NCI-H2029 (cell line): ENCODE data around the gene EML6.
"Not testable (repeated sequence)": the region's sequence is repeated elsewhere in the genome, so short reads cannot be mapped to it uniquely, and the experiment has no call there.

Experiments
- DNase-seq: peaks from one replicate; lab custom pipeline; 2025; lab: John Stamatoyannopoulos, UW

Gene EML6

DNA sequence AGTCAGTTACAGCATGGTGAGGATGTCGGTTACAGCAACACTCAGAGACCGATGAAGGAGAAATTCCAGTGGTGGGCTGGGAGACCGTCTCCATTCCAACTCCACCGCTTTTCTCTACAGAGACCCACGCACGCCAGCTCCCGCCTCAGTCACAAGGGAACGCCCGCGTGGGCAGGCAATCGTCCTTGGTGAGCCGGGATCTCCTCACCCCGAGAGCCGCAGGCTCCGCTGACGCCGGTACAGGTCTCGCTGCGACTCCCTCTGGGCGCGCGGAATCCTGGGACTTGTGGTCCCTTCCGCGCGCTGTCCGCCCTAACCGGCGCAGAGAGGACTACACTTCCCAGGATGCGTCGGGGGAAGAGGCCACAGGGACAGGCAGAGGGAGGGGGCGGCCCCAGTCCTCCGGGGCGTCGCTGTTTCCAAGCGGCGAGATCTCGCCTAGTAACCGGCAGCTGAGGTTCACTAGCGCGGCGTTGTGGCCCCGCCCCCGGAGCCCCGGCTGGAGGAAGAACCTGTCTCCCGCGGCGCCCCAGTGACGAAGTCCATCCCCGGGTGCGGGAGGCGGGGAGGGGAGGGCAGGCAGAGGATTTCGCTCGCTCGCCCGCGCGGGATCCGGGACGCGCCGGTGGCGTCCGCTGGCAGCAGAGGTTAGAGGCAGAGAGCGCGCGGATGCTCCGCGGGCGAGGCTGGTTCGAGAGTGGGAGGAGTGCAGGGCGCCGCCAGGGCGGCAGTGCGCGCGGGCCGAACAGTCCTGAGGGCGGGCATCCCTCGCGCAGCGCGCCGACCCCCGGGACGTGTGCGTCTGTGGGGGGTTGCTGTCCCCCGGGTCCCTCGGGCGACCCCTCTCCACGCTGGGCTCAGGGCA is at the start of gene EML6:
Gene EML6 (plus strand): TSS at position 532 of the 865 bp plus-strand sequence. CDS start 1,400 bp downstream, outside the sequence.
- peak; percentile 96 for DNase-seq

DNA sequence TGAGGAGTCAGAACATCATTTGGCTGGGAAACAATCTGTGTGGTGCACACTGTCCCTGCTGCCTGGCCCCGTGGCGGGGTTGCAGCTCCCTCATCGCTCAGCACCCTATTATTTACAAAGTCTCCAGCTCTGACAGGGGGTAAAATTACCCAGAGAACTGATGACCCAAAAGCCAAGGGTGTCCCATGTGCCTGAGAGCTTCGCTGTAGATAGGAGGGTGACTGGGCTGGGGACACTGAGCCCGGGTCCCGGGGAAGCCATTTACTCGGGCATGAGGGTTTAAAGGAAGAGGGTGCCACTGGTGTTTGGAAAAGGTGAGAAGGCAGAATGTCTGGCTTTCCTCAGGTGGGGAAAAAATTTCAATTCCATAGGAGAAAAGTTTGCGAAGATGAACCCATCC is 48.2 kb upstream of the EML6 start:
- DNase-seq, result no peak

DNA sequence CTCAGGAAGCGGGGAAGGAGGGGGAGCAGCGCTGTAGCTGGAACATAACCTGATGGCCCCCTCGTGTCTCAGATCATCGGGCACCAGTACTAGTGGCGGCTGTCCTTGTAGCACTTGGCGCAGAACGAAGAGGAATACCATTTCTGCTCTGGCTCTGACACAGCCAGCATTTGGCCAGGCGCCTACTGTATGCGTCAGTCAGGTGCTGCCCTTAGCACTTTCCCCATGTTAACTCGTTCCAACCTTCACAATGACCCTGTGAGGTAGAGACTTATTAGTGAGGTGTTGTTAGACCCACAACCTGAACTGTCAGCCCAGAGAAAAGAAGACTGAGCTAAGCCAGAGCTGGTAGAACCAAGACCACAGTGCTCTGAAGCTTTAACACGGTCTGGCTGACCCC is 47.7 kb upstream of the EML6 start:
- no peak for DNase-seq

DNA sequence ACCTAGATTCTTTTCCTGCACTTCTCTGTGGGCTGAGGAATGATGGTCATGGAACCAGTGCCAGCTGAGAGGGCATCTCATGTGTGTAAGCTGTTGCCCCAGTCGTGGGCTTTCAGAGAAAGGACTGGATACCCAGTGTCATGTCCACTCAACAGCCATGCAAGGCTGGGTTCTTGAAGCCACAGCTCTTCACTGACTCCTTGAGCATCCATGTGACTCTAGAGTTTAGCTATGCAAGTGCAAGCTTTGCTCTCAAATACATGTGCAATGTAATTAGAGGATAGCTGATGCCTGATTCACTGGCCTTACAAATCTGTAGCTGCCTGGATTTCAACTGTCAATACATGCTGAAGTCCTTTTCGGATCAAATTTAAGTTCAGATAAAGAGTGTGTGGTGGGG is 46.8 kb upstream of the EML6 start:
- no peak for DNase-seq

DNA sequence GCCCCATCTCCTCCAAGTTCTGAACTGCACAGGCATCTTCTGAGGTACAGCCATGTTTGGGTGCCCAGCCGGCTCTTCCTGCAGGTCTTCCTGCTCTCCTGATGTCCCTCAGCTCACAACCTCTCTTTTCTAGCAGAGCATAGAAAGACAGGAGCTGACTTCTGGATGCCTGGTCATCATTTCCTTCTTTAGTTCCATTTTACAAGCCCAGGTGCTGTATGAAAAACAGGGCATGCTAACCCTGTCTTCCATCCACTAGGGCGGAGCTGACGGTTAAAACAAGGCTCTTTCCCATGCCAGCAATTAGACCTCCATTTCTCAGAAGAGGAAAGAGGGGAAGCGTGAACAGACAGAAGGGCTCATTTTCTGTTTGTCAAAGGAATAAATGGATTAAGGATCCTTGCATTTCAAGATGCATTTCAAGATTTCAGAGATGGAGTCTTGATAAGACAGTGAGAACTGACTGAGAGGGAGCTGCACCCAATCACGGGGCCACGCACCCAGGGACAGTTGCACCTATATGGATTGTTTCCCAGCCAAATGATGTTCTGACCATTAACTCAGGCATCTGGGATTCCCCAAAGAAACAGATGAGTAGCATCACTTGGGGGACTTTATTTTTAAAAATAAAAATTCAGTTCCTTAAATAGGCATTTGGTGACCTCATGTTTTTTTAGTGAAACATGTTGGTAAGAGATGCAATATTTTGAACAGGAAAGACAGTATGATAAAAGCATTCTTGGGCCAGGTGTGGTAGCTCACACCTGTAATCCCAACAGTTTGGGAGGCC is 45.8 kb upstream of the EML6 start:
- DNase-seq, result no peak

DNA sequence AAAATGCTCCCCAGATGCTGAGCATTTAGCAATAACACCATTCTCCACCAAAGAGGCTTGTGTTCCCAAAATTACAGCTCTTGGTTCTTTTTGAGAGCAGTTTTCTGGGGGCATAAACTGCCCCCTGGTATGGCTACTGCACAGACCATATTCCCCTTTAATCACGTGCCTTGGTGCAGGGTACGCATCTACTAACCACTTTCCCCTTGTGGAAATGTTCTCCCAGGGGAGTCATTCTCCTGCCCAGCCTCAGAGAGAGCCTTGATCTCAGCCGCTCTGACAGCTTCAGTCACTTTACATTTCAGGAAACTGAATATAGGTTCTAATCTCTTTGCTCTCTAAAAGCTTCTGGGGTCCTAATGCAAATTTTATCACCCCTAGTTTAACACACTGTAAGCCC is 44.7 kb upstream of the EML6 start:
- DNase-seq, result no peak

DNA sequence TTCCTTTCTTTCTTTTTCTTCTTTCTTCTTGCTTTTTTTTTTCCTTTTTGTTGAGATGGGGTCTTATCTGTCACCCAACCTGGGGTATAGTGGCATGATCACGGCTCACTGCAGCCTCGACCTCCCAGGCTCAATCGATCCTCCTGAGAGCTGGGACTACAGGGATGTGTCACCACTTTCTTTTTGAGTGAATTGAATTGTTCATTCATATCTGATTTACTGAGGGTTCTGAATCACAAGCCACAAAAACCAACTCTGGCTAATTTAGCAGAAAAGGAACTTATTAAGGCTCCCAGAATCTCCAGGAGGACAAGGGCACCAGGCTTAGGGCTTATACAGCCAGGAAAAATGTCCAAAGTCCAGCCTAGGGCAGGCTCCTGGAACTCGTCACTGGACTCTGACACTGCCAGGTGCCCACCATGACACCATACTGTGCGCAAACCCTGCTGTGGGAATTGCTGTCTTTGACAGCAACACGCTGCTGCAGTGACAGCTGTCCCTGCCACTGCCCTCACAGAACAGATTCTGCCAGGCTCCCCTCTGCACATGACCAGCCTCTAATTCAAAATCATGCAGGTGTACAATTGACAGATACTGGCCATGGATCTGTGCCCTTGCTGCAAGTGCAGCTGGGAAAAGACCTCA is 42.9 kb upstream of the EML6 start:
- no peak for DNase-seq

DNA sequence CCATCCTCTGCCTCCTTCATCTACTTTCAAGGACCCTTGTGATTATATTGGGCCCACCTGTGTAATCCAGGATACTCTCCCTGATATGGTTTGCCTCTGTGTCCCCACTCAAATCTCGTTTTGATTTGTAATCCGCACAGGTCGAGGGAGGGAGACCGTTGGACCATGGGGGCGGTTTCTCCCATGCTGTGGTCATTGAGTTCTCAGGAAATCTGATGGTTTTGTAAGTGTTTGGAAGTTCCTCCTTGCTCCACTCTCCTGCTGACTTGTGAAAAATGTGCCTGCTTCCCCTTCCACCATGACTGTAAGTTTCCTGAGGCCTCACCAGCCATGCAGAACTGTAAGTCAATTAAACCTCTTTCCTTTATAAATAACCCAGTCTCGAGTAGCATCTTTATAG is 42.0 kb upstream of the EML6 start:
- DNase-seq, result no peak

DNA sequence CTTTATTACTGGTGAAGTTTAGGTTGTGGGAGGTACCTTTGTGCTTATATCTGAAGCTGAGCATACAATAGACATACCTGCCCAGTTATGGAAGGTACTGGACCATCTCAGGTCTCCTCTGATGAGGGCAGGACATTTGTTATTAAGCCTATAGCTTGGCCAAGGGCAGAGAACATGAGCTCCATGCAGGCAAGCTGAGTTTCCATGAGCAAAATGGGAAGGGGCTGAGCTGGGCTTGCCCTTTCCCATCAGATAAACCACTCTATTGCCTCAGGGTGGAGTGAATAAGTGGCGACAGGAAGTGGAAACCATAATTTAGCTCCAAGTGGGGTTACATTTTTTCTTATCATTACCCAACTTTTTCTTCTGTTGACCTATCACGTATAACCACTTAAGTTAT is 39.9 kb upstream of the EML6 start:
- no peak for DNase-seq

DNA sequence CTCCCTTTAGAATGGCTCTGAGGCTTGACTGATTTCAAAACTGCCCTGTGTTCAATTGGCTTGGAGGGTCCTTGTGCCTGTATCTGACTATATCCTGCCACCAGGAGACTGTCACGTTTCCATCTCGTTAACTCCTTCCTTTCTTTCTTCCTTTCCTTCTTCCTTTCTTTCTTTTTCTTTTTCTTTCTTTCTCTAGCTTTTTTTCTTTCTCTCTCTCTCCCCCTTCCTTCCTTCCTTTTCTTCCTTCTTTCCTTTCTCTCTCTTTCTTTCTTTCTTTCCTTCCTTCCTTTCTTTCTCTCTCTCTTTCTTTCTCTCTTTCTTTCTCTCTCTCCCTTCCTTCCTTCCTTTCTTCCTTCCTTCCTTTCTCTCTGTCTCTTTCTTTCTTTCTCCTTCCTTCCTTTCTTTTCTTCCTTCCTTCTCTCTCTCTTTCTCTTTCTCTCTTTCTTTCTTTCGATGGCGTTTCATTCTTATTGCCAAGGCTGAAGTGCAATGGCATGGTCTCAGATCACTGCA is 38.1 kb upstream of the EML6 start:
- no peak for DNase-seq

DNA sequence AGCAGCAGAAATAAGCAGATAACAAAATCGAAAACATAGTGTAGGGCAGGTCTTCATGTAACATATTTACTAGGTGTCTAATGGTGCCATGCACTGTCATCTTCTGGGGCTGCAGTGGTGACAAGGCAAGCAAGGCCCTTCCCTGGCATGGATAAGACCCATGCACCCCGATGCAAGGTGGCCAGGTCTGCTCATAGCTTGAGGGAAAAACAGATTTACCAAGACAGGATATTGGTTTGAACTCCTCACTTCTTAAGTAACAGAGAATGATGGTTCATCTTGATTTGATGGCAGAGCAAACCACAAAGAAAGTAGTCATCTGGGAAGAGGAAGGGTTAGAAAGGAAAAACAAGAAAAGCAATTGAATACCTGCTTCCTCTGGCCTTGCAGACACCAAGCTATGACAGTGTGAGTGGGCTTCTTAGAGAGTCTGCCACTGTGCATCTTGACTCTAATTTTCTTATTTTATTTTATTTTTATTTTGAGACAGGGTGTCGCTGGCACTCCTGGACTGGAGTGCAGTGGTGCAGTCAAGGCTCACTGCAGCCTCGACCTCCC is 35.8 kb upstream of the EML6 start:
- DNase-seq, result no peak

DNA sequence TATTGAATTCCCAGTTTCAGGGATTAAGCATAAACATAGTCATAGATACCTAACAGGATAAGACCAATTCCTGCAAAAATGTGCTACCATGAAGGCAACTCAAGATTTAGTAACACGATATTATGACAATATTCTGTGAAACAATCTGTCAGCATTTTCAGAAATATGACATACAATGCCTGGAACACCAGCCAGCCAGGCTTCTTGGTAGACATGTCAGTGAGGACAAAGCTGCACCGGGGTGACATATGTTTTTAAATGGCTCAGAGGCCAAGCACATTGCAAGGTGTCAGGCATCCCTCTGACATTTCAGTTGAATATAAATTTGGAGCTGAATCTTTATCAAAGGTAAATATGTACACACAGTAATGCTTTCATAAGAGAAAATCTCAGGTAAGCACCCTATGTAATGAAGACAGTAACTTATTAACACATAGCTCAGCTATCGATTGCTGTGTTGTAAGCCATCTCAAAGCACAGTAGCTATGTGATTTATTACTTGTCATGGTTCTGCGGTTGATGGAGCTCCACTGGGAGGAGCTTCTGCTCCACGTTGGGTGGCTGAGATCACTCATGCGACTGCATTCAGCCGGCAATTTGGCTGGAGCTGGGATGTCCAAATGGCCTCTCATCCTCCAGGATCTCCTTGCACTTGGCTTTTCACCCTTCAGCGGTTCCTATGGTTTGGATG is 31.9 kb upstream of the EML6 start:
- DNase-seq, result no peak

DNA sequence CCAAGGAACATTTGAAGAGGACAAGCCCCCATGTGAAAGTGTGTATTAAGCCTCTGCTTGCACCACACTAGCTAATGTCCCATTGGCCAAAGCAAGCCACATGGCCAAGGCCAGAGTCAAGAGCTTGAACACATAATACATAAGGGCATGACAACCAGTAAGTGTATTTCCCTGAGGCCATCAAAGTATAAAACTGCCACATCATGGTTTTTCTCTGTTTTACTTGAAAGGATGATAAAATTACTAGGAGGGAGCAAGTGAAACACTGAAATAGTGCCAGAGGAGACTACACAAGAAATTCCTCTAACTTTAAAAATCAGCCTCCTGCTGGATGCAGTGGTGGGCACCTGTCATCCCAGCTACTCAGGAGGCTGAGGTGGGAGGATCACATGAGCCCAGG is 30.9 kb upstream of the EML6 start:
- no peak for DNase-seq

DNA sequence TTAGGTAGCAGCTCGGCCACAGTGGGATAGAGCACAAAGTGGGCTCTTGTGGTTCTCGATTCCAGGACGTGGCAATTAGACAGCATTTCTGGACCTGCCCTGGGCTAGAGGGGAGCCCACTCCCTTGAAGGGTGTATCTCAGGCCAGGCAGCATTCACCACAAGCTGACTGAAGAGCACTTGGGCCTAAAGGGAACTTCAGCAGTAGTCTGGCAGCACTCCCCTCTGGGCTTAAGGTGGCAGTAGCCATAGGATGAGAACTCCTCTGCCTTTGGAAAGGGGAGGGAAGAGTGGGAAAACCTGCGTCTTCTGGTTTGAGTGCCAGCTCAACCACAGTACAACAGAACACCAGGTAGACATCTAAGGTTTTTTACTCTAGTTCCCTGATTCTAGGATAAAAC is 28.1 kb upstream of the EML6 start:
- no peak for DNase-seq

DNA sequence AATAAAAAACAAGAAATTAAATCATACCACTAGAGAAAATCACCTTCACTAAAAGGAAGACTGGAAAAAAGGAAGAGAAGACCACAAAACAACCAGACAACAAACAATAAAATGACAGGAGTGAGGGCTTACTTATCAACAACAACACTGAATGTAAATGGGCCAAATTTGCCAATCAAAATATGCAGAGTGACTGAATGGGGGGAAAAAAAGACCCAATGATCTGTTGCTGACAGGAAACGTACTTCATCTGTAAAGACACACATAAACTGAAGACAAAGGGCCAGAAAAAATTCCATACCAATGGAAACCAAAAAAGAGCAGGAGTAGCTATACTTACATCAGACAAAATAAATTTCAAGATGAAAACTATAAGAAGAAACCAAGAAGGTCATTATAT is 25.5 kb upstream of the EML6 start:
- DNase-seq, result no peak

DNA sequence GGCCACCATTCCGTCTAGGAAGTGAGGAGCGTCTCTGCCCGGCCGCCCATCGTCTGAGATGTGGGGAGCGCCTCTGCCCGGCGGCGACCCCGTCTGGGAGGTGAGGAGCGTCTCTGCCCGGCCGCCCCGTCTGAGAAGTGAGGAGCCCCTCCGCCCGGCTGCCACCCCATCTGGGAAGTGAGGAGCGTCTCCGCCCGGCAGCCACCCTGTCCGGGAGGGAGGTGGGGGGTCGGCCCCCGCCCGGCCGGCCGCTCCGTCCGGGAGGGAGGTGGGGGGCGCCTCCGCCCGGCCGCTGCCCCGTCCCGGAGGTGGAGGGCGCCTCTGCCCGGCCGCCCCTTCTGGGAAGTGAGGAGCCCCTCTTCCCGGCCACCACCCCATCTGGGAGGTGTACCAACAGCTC is 24.5 kb upstream of the EML6 start:
- not testable (repeated sequence) for DNase-seq

DNA sequence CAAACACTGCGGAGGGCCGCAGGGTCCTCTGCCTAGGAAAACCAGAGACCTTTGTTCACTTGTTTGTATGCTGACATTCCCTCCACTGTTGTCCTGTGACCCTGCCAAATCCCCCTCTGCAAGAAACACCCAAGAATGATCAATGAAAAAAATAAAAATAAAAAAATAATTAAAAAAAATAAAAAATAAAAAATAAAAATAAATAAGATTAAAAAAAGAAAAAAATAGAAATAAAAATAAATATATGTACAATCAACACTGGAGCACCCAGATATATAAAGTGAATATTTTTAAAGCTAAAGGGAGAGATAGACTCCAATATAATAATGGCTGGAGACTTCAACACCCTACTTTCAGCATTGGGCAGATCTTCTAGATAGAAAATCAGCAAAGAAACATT is 23.8 kb upstream of the EML6 start:
- no peak for DNase-seq

DNA sequence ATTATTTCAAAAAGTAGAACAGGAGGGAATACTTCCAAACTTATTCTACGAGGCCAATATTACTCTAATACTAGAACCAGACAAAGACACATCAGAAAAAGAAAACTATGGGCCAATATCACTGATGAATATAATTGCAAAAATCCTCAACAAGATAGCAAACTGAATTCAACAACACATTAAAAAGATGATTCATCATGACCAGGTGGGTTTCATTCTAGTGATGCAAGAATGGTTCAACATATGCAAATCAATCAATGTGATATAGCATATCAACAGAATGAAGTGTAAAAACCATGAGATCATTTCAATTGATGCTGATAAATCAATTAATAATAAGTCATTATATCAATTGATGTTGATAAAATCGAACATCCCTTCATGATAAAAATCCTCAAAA is 22.4 kb upstream of the EML6 start:
- no peak for DNase-seq

DNA sequence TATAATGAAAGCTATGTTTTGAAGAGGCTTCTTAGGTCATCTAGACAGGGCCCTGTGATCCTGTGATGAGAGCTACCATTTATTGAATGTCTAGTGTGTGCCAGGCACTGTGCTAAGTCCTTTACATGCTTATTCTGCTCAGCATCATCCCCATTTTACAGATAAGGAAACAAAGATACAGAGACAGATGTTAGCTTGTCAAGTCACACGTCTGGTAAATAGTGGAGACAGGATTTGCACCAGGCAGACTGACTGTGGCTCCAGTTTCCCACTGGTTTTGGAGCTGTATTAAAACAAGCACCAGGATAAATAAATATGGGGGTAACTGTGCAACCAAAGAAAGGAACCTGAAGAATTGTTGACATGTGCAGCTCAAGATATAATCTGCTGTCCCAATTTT is 19.2 kb upstream of the EML6 start:
- DNase-seq, result no peak

DNA sequence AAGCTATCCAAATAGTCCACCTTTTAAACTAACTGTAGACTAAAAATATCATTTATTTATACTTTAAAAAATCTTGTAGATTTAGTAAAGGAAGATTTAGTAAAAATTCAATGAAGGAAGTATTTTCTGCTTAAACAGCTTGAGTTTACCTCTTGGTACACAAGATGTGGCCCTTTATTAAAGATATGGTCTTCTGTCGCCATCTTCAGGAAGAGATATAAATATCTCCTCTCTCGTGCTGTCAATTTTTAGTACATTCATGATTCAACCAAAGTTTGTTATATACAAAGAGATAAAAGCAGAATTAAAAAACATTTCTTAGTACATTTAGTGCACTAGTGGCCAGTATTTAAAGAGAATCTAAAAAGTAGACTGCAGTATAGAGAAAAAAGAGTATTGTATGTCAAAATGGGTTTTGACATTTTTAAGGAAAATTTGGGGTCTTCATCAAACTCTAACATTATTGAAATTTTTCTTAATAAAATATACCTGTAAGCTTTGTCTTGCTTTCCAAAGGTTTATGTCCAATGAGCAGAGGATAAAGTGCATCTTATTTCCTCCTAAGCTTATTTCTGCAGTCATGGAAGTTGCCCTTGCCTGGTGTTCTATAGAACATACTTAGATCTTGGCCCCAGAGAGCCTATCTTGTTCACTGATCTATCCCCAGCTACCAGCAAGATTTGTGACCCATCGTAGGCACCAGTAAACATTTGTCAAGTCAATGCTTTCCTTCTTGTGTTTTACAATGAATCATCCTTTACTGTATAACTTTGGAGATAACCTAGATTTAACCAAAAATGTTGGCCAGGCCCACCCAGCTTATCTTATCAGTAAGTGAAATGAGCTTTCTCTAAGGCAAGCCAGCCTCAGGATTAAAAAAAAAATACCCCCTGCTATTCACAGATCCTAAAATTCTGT is 18.5 kb upstream of the EML6 start:
- no peak for DNase-seq

DNA sequence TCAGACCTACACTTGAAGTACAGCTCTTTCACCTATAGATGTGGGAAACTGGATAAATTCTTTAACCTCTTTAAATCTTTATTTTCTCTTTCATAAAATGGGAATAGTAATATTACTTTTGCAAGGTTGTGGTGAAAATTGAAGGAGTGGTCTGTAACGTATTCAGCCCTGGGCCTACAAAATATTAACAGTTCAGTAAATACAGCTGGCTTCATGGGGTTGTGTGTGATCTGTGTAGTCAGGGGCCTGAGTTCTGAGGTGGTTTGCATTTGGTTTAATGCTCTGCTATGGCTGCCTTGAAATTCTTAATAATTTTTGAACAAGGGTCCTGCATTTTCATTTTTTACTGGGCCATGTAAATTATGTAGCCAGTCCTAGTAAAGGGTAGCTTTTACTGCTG is 16.8 kb upstream of the EML6 start:
- DNase-seq, result no peak
